ENCODE measurements around the gene RERE.
A peak's percentile ranks its signal among the peaks of the same experiment; 100 is the strongest.

The RERE gene

DNA sequence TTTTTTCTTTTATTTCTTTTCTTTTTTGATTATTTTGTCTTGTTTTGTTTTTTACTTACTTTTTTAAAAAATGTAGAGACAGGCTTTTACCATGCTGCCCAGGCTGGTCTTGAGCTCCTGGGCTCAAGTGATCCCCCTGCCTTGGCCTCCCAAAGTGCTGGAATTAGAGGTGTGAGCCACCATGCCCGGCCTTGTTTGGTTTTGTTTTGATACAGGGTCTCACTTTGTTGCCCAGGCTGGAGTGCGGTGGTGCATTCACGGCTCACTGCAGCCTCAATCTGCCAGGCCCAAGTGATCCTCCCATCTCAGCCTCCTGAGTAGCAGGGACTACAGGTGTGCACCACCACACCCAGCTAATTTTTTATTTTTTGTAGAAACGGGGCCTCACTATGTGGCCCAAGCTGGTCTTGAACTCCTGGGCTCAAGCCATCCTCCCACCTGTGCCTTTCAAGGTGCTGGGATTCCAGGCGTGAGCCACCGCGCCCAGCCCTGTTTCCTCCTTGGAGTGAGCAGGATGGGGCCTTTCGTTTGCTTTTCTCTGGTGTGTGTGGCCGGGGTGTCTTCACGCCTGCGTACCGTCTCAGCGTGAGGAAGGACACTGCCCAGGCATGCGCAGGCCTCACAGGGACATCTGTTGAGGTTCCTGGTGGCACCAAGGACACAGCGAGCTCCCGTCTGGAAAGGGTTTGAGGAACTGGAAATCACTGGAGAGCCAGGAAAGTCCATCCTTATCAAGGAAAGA, 484.0 kb downstream of the RERE start:
- DNase-seq (ENCODE audit: low read depth in 2 of 2): no peak

DNA sequence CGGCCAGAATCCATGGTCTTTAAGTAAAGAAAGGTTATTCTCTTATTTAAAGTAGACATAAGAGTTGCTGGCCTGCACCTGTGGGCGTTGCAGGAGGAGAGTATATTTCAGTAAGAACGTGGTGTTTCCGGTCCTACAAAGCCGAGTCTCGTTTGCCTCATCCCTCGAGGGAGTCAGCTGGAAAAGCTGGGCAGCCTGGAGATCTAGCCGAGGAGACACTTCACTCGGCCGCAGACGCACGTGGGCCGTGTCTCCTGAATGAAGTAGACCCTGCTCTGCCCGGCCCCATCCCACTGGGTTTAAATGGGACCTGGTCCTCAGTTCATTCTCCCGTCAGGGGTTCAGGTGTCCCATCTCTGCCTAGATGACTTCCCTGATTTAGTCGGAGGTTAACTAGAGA, 484.6 kb downstream of the RERE start:
- DNase-seq (ENCODE audit: low read depth in 2 of 2): no peak

DNA sequence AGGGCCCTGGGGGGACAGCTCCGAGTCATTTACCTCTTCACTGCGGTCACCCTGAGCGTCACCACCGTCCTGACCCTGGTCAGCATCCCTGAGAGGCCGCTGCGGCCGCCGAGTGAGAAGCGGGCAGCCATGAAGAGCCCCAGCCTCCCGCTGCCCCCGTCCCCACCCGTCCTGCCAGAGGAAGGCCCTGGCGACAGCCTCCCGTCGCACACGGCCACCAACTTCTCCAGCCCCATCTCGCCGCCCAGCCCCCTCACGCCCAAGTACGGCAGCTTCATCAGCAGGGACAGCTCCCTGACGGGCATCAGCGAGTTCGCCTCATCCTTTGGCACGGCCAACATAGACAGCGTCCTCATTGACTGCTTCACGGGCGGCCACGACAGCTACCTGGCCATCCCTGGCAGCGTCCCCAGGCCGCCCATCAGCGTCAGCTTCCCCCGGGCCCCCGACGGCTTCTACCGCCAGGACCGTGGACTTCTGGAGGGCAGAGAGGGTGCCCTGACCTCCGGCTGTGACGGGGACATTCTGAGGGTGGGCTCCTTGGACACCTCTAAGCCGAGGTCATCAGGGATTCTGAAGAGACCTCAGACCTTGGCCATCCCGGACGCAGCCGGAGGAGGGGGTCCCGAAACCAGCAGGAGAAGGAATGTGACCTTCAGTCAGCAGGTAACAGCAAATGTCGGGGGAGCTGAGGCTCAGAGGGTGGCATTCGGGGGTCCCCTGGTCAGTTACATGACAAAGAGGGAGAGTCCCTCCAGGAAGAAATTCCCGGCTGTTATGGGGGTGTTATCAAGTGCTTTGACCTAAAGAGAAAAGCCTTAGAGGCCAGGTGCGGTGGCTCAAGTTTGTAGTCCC, 486.9 kb downstream of the RERE start:
- no peak for DNase-seq (ENCODE audit: low read depth in 2 of 2)

DNA sequence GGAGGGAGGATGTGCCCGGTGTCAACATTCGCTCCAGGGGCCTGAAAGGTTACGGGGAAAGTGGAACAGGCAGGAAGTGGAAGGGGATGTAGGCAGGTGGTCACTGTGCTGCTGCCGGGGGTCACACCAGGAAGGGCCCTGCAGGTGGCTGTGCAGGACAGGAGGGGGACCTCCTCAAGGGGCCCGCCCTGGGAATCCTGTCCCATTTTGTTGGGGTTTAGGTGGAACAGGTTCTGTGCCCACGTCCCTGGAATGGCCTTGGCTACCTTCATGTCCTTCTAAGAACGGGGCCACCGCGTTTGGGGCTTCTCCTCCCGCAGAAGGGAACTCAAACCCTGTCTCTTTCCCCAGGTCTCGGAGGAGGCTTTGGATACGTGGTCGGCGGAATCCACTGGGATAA, 487.6 kb downstream of the RERE start:
- DNase-seq (ENCODE audit: low read depth in 2 of 2): no peak

DNA sequence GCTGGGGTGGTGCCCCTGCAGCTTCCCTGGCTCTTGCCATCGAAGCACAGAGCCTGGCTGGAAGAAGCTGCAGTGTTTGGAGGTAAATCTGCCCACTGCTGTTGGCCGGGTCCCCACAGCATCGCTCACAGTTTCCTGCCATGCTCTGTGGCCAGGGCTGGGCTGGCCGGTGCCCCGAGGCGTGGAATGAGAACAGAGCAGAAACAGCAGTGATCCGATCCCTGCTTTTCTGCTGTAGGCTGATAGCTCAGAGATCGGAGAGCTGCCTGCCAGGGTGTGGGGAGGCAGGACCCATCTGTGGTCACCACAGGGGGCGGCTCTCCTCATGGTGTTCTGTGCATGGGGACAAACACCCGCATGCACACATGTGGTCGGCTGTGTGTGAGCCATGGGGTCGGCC, 488.0 kb downstream of the RERE start:
- no peak for DNase-seq (ENCODE audit: low read depth in 2 of 2)

DNA sequence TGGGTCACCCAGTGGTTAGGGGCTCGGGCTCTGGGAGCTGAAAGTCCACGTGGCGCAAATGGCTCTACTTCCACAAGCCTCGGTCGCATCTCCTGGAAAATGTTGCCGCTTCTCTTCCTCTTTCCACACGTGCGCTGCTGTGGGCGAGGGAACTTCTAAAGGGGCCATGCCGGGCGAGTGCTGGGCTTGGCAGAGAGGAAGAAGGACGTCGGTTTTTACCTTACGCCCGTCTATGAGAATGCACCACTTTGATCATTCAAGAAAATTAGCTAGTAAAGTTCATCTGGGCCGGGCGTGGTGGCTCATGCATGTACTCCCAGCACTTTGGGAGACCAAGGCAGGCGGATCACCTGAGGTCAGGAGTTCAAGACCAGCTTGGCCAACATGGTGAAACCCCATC, 489.2 kb downstream of the RERE start:
- DNase-seq (ENCODE audit: low read depth in 2 of 2): no peak

DNA sequence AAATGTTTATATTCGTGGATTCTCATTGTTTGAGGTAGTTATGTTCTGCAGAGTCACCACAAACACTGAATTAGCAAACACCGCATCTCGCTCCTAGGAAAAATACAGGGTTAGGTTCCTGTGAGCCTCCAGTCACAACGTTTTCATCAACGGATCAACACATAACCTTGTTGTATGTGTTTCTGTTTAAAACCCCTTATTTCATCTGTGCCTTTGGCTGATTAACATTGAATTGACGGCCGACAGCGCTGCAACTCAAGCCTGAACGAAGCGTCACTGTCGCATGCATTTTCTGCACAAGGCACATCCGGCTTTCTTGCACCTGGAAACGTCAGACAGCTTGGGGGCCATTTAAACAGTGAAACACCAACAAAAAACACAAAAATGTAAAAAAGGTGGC, 491.2 kb downstream of the RERE start:
- no peak for DNase-seq (ENCODE audit: low read depth in 2 of 2)

DNA sequence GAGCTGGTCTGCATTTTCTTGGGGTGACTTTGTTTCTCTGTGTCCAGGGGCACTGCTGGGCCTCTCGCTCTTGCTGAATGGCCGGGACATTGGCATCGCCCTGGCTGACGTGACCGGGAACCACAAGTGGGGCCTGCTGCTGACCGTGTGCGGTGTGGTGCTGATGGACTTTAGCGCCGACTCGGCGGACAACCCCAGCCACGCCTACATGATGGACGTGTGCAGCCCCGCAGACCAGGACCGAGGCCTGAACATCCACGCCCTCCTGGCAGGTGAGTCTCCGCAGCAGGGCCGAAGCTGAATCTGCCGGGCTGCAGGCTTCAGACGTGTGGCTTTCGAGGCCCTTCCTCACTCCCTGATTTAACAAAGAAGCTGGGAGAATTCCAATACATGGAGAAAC, 491.7 kb downstream of the RERE start:
- no peak for DNase-seq (ENCODE audit: low read depth in 2 of 2)

DNA sequence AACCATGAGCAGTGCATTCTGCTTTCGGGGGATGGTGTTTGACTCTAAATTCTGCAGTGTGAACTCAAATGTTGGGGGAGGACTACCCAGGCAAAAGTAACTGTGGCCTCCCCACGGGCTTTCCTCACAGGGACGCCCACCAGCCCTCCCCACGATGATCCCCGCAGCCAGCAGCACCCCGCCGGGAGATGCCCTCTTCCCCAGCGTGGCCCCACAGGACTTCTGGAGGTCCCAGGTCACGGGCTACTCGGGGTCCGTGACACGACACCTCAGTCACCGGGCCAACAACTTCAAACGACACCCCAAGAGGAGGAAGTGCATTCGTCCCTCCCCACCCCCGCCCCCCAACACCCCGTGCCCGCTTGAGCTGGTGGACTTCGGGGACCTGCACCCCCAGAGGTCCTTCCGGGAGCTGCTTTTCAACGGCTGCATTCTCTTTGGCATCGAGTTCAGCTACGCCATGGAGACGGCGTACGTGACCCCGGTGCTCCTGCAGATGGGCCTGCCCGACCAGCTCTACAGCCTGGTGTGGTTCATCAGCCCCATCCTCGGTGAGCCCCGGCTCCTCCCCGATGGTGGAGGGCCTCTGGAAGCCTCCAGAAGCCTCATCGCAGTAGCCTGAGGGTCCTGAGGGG, 493.1 kb downstream of the RERE start:
- DNase-seq (ENCODE audit: low read depth in 2 of 2): no peak

DNA sequence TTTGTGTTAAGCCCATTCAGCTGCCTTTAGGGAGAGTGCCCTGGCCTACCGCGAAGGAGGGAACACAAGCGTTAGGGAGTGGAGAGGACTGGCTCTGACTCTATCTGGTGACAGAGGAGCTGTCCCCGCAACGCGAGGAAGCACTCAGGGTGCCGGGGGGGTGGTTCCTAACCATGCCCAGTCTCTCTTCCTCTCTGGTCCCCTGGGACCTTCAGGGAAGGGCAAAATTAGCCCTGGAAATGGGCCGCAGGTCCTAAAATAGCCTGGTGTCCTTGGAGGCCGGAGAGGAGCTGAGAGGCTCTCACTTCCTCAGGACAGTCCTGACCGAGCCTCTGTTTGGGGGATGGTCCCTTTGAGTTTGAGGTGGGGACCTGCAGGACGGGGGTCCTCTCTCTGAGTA, 493.7 kb downstream of the RERE start:
- no peak for DNase-seq (ENCODE audit: low read depth in 2 of 2)

DNA sequence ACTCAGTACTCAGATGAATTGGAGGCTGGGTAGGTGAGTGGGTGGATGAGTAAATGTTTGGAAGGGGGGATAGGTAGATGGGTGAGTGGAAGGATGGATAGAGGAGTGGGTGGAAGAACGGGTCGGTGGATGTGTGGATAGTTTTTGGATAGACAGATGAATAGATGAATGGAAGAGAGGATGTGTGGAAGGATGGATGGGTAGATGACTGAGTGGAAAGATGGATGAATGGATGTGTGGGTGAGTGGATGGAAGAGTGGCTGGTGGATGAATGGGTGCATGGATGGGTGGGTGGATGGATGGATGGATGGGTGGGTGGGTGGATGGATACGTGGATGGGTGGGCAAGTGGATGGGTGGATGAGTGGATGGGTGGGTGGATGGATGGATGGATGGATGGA, 495.8 kb downstream of the RERE start:
- DNase-seq (ENCODE audit: low read depth in 2 of 2): no peak

DNA sequence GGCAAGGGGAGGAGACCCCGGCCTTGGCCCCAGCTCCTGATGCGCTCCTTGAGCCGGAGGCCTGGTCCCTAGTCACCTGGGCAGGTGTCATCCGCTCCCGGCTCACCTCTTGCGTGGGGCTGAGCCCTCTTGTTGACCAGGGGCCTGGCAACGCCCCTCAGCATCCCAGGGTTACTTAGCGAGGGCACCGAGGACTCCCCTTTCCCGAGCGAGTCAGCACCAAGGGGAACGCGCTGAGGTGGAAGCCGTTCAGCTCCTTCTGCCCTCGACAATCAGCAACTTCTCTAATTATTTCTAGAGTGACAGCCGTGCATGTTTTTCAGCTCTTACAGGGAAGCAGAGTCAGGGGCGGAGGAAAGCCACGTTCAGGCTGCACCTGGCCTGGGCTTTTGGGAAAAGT, 499.0 kb downstream of the RERE start:
- DNase-seq (ENCODE audit: low read depth in 2 of 2): no peak

DNA sequence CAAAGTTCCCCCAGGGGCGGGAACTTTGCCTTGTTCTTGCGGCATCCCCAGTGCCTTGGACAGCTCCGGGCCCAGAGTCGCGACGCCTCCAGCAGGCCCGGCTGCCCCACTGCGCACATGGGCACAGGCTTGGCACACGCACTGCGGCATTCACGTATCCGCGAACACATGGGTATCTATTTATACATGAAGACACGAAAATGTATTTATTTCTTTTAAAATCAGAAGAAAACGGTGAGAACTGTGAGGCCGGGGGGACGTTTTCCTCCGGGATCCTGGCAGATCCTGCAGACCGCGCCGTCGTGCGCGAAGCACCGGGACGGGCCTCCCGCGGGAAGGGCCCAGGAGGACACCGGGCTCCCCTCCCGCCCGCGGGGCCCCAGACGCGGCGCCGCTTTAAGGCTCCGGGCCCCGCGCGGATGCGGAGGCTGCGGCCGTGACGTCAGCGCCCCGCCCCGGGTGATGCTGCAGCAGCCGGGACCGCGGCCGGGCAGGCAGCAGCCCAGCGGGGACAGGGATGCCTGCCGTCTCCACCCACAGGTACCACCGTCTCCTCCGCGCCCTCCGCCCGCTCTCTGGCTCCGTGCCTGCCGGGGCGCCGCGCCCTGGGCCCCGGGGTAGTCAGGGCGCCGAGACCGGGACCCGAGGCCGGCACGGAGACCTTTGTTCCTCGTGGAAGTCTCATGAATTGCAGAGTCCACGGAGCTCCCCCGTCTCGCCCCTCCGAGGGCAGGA, 499.6 kb downstream of the RERE start, which contains the start of gene SLC45A1:
TSS of gene SLC45A1 (plus strand) at position 468 of the 735 bp plus-strand sequence. CDS start 6,216 bp downstream, outside the sequence.
- DNase-seq (ENCODE audit: low read depth in 2 of 2): peak; percentile 70 to 74

DNA sequence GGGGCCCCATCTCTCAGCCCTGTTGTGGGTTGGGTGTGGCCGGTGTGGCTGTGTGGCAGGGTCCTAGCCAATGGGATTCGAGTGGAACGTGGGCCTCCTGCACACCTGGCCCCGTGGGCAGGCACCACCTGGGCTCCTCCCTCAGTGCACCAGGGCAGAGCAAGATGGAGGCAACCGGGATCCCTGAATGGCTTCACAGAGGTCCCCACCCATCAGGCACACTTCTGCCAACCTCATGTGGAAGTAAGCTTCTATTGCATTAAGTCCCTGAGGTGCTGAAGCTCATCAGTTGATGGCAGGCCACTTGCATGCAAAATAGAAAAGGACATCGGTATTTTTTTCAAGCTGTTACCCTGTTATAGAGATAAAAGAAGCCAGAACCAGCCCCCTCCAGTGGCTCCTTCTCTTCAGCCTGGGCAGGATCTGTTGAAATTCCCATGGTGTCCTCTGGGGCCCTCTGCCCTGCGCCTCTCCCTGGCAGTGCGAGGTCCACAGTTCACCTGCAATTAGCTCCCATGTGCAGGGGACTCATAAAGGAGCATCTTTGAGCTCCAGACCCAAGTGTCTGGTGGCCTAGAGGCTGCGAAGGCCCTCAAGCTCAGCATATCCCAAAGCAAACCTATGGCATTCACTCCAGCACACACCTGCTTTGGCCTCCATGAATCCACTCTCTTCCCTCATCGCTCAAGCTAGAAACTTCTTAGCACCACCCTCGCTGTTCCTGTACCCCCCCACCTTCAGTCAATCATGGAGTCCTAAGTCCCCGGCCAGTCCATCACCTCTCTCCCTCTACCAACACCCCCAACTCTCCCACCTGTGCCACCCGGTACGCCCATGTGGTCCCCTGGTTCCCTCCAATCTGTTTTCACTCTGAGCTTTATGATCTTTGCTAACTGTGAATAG, 501.6 kb downstream of the RERE start:
- no peak for DNase-seq (ENCODE audit: low read depth in 2 of 2)

DNA sequence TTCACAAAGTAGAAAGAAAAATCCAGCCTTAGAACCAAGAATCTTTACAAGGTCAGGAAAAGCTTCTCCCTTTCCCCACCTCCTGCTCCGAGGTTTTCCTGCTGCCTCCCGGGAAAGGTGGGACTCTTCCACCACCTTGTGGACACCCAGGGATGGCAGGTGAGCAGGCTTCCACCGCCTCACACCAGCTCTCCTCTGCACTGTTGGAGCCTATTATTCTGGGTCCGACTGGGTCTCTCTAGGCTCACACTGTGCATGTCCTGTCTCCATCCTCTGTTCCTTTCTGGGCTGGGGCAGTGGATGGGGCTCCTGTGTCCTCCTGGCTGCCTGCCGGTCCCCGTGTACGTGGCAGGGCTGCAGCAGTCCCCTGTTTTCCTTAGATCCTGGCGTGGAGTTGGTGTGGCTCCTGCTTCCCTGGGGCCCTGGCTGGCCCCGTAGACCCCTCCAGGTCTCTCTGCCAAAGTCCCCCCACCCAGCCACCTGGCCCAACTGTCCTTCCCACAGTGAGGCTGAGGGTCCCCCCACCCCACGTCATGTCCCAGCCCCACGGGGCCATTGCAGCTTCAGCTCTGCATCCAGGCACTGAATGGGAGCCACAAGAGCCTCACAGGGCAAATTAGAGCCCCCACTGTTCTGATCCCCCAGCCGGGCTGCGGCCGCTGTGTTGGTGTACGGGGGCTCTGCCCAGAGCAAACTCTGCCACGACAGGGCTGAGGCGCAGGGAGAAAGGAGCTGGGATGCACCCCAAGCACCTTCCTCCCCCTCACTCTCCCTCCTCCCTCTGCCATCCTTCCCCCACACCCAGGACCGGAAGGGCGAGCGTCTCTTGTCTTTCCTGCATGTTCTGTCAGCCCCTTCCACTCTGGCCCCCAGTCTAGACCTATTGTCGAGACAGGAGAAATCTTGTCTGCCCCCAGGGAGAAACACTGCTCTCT, 502.8 kb downstream of the RERE start:
- DNase-seq (ENCODE audit: low read depth in 2 of 2): no peak

DNA sequence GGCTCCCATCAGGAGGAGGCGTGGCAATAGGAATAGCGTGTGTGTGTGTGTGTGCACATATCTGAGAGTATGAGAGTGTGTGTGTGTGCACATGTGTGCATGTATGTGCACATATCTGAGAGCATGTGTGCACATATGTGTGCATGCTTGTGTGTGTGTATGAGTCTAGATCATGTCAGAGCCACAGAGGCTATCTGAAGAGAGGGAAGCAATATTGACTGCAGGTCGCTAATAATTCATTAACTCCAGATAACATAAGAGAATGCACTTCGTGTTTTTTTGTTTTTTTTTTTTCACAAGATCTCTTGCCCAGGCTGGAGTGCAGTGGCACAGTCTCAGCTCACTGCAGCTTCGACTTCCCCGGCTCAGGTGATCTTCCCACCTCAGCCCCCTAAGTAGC, 504.2 kb downstream of the RERE start:
- no peak for DNase-seq (ENCODE audit: low read depth in 2 of 2)

DNA sequence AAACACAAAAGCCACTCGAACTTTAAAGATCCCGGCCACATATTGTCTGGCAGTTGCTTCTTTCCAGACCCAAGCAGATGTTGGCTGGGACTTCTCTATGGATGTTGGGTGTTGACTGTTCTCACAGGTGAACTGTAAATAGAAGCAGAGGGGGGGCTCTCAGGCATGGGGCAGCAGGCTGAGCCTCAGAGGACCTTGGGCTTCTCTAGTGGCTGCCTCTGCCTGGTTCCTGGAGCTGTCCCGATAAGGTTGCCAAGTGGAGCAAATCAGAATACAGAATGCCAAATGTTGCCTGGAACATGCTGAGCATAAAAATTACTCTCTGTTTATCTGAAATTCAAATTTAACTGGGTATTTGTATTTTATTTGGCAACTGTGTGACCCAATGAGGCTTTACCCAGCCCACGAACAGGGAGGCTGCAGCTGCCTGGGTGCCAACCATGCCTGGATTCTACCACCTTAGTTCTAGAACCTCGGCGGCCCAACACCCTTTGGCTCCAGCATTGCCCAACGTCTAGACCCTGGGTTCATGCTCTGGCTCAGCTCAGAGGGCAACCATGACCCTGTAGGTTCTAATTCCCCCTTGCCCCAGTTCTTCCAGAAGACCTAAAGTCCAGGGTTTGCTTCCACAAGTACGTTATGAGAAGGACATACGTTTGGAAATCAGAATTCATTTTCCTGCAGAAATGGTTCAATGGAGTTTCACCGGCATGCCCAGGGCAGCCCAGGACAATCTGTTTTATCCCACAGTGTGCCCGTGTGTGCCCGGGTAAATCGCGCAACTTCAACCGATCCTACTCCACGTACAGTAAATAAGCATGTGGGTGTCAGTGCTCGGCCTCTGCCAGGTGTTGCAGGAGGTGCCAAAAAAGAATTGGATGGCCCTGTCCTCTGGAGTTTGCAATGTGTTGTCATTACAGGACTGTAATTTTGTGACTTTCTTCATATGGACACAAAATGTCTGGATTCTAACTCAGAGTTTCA, 504.9 kb downstream of the RERE start:
- DNase-seq (ENCODE audit: low read depth in 2 of 2): no peak

DNA sequence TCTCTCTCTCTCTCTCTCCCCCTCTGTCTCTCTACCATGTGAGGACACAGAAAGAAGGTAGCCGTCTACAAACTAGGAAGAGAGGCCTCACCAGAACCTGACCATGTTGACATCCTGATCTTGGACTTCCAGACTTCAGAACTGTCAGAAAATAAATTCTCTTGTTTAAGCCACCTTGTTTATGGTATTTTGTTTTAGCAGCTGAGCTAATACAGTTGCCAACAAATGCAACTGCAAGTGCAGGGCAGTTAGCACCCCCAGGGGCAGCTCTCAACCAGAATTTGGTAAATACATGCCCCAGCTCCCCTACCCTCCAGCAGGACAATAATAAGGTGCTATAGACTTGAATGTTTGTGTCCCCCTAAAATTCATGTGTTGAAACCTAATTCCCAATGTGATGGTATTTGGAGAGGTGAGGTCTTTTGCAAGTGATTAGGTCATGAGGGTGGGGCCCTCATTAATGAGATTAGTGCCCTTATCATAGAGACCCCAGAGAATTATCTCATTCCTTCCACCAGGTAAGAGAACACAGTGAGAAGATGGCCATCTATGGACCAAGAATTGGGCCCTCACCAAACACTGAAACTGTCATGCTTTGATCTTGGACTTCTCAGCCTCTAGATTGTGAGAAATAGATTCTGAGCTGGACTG, 506.2 kb downstream of the RERE start:
- no peak for DNase-seq (ENCODE audit: low read depth in 2 of 2)

Data from stimulated activated CD8-positive, alpha-beta memory T cell treated with anti-CD3 and anti-CD28 coated beads, Interleukin-15, amount 100 ng/mL, for 48 hours (primary cell).